ENCODE data around the gene LMAN2L.

GRCh38 chr2:96739076-96739632 is 710 bp downstream of the LMAN2L start:
- TF ChIP-seq POLR2A (IDR thresholded peaks at IDR 0.05): no peak
- TF ChIP-seq EP300 (IDR thresholded peaks at IDR 0.05): no peak

Measured in suprapubic skin (tissue), 2 donors.